Stimulated activated CD4-positive, alpha-beta T cell treated with anti-CD3 and anti-CD28 coated beads, TNF-alpha, amount 100 ng/mL, for 4 hours (primary cell): Measurements from ENCODE around the gene TARBP2.
A peak's percentile ranks its signal among the peaks of the same experiment; 100 is the strongest.

Experiments
- DNase-seq, 3 experiments: peaks; one replicate each; pipeline ENCODE4 v3.0.0-alpha.2; 2020; ENCODE audit warnings: low read depth in 3 of 3

The TARBP2 gene

GRCh38 chr12:53500776-53501614 lies at the start of gene TARBP2:
Gene TARBP2 (plus strand): TSS chr12:53501283. CDS start chr12:53501409, 126 bp downstream.
- peak; percentile 91 to 95 (median 92) for DNase-seq

- DNase-seq, result peak; percentile 89 to 97 (median 94)
Measured at GRCh38 chr12:53451661-53452158, 49.4 kb upstream of the TARBP2 start, which contains the start of gene PCBP2. Gene PCBP2 (plus strand): TSS chr12:53452102. CDS start chr12:53454801, 2,699 bp downstream.

GRCh38 chr12:53452159-53453077 lies 48.7 kb upstream of the TARBP2 start:
- DNase-seq, result peak; percentile 62 to 67 (median 65)

GRCh38 chr12:53453953-53454640 lies 47.0 kb upstream of the TARBP2 start:
- DNase-seq, result no peak

- DNase-seq, result no peak
Measured at GRCh38 chr12:53454707-53455106, 46.4 kb upstream of the TARBP2 start.

- DNase-seq, result no peak
Measured at GRCh38 chr12:53456654-53457366, 44.3 kb upstream of the TARBP2 start.

- DNase-seq, result no peak
Measured at GRCh38 chr12:53459097-53459496, 42.0 kb upstream of the TARBP2 start.

- no peak for DNase-seq
Measured at GRCh38 chr12:53461059-53461458, 40.0 kb upstream of the TARBP2 start.

- no peak for DNase-seq
Measured at GRCh38 chr12:53461591-53461990, 39.5 kb upstream of the TARBP2 start.

- DNase-seq, result no peak
Measured at GRCh38 chr12:53462935-53463334, 38.1 kb upstream of the TARBP2 start.

GRCh38 chr12:53463802-53464560 lies 37.1 kb upstream of the TARBP2 start:
- DNase-seq, result no peak

GRCh38 chr12:53464685-53465418 lies 36.2 kb upstream of the TARBP2 start:
- DNase-seq, result no peak

GRCh38 chr12:53465679-53466078 lies 35.4 kb upstream of the TARBP2 start:
- DNase-seq, result no peak

GRCh38 chr12:53466640-53467039 lies 34.4 kb upstream of the TARBP2 start:
- DNase-seq, result no peak

- DNase-seq, result no peak
Measured at GRCh38 chr12:53467082-53467481, 34.0 kb upstream of the TARBP2 start.

GRCh38 chr12:53467880-53468279 lies 33.2 kb upstream of the TARBP2 start:
- DNase-seq, result no peak

- no peak for DNase-seq
Measured at GRCh38 chr12:53468282-53468681, 32.8 kb upstream of the TARBP2 start.

GRCh38 chr12:53472056-53472582 lies 29.0 kb upstream of the TARBP2 start:
- no peak for DNase-seq

GRCh38 chr12:53474077-53474476 lies 27.0 kb upstream of the TARBP2 start:
- no peak for DNase-seq
